PFSK-1 (cell line): Measurements from ENCODE around the gene CFD.

Experiments used
- FOXP2 ChIP-seq: optimal IDR thresholded peaks from 2 replicates; pipeline ENCODE3; 2011; ENCODE audit warnings: borderline replicate concordance, control low read depth, inconsistent platforms; ENCODE audit not compliant: insufficient read depth; ENCODE audit errors: extremely low read length, extremely low read depth
- POLR2AphosphoS5 ChIP-seq: IDR thresholded peaks from 2 replicates; pipeline ENCODE4 v1.6.1; 2012; ENCODE audit warnings: low read depth, mild to moderate bottlenecking, control low read depth, low read length, moderate library complexity
- SIN3A ChIP-seq: IDR thresholded peaks from 2 replicates; pipeline ENCODE4 v1.6.1; 2012; ENCODE audit warnings: mild to moderate bottlenecking, low read length, moderate library complexity, borderline replicate concordance; ENCODE audit not compliant: insufficient read depth
- TAF1 ChIP-seq: IDR thresholded peaks from 2 replicates; pipeline ENCODE4 v1.6.1; 2012; ENCODE audit warnings: low read length, control low read depth, borderline replicate concordance; ENCODE audit not compliant: insufficient read depth
- TF ChIP-seq, protein P1 (sequence below), 2 experiments: IDR thresholded peaks; 2 replicates each; pipeline versions ENCODE4 v1.6.1 to v1.8.0; 2011 to 2012; ENCODE audit warnings: low read depth in 2 of 2, low read length in 2 of 2, control low read depth in 1 of 2, inconsistent platforms in 1 of 2, mild to moderate bottlenecking in 1 of 2, moderate library complexity in 1 of 2; ENCODE audit not compliant: insufficient read depth in 1 of 2

The CFD gene

GRCh38 chr19:812747-813218 is 46.7 kb upstream of the CFD start:
- TF ChIP-seq, protein P1, sequence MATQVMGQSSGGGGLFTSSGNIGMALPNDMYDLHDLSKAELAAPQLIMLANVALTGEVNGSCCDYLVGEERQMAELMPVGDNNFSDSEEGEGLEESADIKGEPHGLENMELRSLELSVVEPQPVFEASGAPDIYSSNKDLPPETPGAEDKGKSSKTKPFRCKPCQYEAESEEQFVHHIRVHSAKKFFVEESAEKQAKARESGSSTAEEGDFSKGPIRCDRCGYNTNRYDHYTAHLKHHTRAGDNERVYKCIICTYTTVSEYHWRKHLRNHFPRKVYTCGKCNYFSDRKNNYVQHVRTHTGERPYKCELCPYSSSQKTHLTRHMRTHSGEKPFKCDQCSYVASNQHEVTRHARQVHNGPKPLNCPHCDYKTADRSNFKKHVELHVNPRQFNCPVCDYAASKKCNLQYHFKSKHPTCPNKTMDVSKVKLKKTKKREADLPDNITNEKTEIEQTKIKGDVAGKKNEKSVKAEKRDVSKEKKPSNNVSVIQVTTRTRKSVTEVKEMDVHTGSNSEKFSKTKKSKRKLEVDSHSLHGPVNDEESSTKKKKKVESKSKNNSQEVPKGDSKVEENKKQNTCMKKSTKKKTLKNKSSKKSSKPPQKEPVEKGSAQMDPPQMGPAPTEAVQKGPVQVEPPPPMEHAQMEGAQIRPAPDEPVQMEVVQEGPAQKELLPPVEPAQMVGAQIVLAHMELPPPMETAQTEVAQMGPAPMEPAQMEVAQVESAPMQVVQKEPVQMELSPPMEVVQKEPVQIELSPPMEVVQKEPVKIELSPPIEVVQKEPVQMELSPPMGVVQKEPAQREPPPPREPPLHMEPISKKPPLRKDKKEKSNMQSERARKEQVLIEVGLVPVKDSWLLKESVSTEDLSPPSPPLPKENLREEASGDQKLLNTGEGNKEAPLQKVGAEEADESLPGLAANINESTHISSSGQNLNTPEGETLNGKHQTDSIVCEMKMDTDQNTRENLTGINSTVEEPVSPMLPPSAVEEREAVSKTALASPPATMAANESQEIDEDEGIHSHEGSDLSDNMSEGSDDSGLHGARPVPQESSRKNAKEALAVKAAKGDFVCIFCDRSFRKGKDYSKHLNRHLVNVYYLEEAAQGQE (IDR thresholded peaks at IDR 0.05; ENCODE audit: insufficient read depth in 1 of 2, low read depth in 2 of 2, low read length in 2 of 2), result no peak
- TF ChIP-seq SIN3A (no peak), POLR2AphosphoS5 (no peak; the same call in 1 of the 2 replicates), TAF1 (no peak), FOXP2 (no peak)

DNA sequence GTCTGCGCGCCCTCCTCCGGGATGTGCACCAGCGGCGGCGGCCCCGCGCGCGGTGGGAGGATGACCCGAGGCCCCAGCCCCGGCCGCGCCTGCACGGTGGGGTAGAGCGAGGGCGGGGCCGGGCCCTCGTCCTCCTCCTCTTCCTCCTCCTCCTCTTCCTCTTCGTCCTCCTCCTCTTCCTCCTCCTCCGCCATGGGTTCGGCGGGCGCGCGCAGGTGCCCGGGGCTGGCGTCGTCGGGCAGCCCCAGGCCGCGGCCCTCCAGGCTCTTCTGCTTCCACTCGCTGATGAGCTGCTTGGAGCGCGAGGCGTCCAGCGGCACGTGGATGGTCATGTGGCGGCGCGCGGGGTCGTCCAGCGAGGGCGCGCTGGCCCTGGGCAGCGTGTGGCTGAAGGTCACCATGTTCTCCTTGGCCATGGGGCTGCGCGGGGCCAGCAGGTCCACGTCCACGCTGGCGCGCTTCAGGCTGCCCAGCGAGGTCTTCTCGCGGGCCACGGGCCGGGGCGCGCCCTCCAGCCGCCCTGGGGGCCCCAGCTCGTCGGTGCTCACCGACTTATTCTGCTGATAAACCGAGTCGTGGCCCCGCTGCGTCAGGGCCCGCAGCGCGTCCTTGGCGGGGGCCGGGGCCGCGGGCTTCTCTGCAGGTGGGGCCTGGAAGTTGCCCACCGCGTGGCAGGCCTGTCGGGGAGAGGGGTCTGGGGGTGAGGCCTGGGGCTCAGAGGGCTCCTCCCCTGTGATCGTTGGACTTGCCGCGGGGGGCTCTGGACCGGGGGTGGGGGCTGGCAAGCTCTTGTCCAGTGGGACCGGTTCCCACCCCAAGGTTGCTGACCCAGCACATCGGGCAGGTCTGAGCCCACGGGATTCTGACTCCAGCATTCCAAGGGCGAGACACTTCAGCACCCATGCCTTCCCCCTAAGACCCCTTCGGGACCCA is 46.0 kb upstream of the CFD start:
- TF ChIP-seq POLR2AphosphoS5 (no peak; the same call in none of the 2 replicates), SIN3A (no peak; the same call in 1 of the 2 replicates), TAF1 (no peak), FOXP2 (no peak)
- TF ChIP-seq, protein P1 (IDR thresholded peaks at IDR 0.05; ENCODE audit: insufficient read depth in 1 of 2, low read depth in 2 of 2, low read length in 2 of 2), result no peak

DNA sequence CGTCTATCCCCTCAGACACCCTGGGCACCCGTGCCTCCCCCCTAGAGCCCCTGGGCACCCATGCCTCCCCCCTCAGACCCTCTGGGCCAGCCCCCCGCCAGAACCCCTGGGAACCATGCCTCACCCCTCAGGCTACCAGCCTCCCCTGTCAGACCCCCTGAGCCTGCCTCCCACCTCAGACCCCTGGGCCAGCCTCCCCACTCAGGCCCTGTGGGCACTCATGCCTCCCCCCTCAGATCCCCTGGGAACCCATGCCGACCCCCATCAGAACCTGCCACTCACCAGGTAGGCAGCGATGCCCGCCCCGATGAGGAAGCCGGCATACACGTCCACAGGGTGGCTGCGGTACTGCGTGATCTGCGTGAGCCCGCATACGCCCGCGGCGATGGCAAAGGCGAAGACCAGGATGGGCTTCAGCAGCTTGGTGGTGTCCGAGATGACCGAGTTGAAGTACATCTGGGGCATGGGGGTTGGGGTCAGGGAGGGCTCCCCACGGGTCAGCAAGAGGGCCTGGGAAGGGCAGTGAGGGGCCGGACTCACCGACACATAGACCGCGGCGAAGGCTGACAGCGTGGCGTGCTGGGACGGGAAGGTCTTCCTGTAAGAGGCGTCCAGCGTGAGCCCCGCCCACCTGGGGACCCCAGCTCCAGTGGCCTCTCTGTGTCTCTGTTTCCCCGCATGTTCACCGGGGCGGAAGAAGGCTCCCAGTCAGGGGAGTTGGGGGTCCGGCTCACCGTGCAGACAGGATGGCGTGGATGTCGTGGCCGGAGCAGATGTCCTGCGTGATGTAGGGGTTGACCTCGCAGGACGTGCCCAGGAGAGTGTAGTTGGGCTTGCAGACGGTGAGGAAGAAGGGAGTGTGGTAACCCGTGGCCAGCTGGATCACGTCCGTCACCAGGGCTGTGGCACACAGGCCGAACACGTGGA is 45.0 kb upstream of the CFD start:
- TF ChIP-seq FOXP2 (no peak), SIN3A (no peak), TAF1 (no peak), POLR2AphosphoS5 (no peak; the same call in none of the 2 replicates)
- TF ChIP-seq, protein P1 (IDR thresholded peaks at IDR 0.05; ENCODE audit: insufficient read depth in 1 of 2, low read depth in 2 of 2, low read length in 2 of 2), result no peak

DNA sequence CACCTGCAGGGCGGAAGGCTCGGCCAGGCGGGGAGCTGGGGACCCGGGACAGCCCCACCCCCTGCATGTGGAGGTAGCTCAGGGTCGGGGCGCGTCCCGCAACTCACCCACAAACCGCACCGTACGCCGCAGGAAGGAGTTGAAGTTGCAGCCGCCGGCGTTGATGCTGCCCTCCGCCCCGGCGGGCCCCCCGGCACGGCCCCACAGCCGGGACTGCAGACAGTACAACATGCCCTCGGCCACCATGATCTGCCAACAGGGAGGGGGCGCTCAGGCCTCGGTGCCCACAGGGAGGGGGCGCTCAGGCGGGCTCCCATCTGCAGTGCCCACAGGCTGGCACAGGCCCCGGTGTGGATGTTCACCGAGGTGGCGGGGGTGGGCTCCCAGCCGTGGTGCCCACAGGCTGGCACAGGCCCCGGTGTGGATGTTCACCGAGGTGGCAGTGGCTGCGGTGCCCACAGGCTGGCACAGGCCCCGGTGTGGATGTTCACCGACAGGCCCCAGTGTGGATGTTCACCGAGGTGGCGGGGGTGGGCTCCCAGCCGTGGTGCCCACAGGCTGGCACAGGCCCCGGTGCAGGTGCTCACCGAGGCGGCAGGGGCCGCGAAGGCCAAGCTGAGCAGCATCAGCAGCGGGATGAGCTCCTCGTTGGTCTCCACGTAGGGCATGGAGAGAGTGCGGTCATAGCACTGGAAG is 44.2 kb upstream of the CFD start:
- TF ChIP-seq, protein P1 (IDR thresholded peaks at IDR 0.05; ENCODE audit: insufficient read depth in 1 of 2, low read depth in 2 of 2, low read length in 2 of 2), result no peak
- TF ChIP-seq SIN3A (no peak), FOXP2 (no peak), POLR2AphosphoS5 (no peak), TAF1 (no peak)
